HEK293 (cell line): ENCODE results near the gene ALG1.

Source experiments
- ZBTB21 ChIP-seq: fragments of 450-650 bp; formaldehyde crosslinking; IDR thresholded peaks from 2 replicates; pipeline ENCODE4 v1.5.1; 2017; ENCODE audit warnings: missing biosample characterization, missing genetic modification characterization
- ZNF133 ChIP-seq: fragments of 450-650 bp; formaldehyde crosslinking; IDR thresholded peaks from 2 replicates; pipeline ENCODE4 v1.5.1; 2016; ENCODE audit warnings: missing biosample characterization, missing genetic modification characterization
- ZNF274 ChIP-seq, 2 experiments: fragments of 200-500 bp in 1 of 2; fragments of 450-650 bp in 1 of 2; sonication (Bioruptor generic) in 1 of 2; formaldehyde crosslinking in 1 of 2; IDR thresholded peaks; 2 replicates each; pipeline versions ENCODE4 v1.5.1 to v1.6.1; 2014 to 2016; ENCODE audit warnings: borderline replicate concordance in 1 of 2, inconsistent platforms in 1 of 2, low read length in 1 of 2, missing biosample characterization in 1 of 2, missing genetic modification characterization in 1 of 2
- ZNF501 ChIP-seq: fragments of 450-650 bp; formaldehyde crosslinking; IDR thresholded peaks from 2 replicates; pipeline ENCODE4 v1.5.1; 2016; ENCODE audit warnings: missing biosample characterization, missing genetic modification characterization
- ZNF670 ChIP-seq: fragments of 450-650 bp; formaldehyde crosslinking; IDR thresholded peaks from 2 replicates; pipeline ENCODE4 v1.5.1; 2016; ENCODE audit warnings: missing biosample characterization, missing genetic modification characterization, low read depth
- ZNF76 ChIP-seq: fragments of 450-650 bp; formaldehyde crosslinking; IDR thresholded peaks from 2 replicates; pipeline ENCODE4; 2016; ENCODE audit warnings: low read depth, missing biosample characterization, missing genetic modification characterization, borderline replicate concordance
- TF ChIP-seq, protein P1 (sequence below): fragments of 450-650 bp; formaldehyde crosslinking; conservative IDR thresholded peaks from 2 replicates; pipeline ENCODE4 v1.5.1; 2016; ENCODE audit warnings: low read depth, missing biosample characterization, missing genetic modification characterization
- TF ChIP-seq, protein P2 (sequence below): fragments of 450-650 bp; formaldehyde crosslinking; IDR thresholded peaks from 2 replicates; pipeline ENCODE4 v1.5.1; 2016; ENCODE audit warnings: missing biosample characterization, missing genetic modification characterization, low read depth
- TF ChIP-seq, protein P3 (sequence below): fragments of 450-650 bp; formaldehyde crosslinking; IDR thresholded peaks from 2 replicates; pipeline ENCODE4 v1.5.1; 2016; ENCODE audit warnings: missing biosample characterization, missing genetic modification characterization
- TF ChIP-seq, protein P4 (sequence below): fragments of 450-650 bp; formaldehyde crosslinking; IDR thresholded peaks from 2 replicates; pipeline ENCODE4 v1.5.1; 2016; ENCODE audit warnings: missing biosample characterization, missing genetic modification characterization

DNA sequence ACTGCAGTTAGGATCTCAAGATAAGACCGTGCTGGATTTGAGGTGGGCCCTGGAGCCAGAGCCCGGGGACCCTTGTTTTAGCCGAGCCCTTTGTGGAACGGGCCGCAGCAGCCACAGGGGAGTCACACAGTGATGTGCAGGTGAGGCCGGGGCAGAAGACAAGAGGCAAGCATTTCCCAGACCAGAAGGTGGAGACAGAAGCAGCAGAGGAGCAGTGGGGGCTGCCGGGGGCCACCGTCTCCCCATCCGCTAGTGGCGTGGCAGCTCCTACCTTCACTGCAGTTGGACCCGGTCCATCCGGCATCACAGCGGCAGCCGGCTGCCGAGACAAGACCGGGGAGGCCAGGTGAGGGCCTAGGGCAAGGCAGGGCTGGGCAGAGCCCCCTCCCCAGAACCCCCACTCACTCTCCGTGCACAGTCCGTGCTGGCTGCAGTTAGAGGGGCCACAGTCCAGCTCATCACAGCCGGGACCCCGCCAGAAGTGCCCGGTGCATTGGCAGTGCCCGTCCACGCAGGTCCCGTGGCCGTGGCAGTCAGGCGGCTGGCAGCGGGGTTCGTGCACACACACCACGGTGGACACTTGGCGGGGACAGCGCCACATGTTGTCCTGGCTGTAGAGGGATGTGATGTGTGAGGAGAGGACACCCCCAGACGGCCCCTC is 43.9 kb upstream of the ALG1 start:
- TF ChIP-seq ZBTB21 (tag by site-specific recombination) (no peak), ZNF501 (tag by site-specific recombination) (no peak), ZNF133 (tag by site-specific recombination) (no peak), ZNF670 (tag by site-specific recombination) (no peak), ZNF76 (tag by site-specific recombination) (no peak), ZNF274 (IDR thresholded peaks at IDR 0.05; ENCODE audit: low read length) (no peak), ZNF274 (tag by site-specific recombination; IDR thresholded peaks at IDR 0.05; ENCODE audit: borderline replicate concordance) (no peak)
- TF ChIP-seq, protein P1, sequence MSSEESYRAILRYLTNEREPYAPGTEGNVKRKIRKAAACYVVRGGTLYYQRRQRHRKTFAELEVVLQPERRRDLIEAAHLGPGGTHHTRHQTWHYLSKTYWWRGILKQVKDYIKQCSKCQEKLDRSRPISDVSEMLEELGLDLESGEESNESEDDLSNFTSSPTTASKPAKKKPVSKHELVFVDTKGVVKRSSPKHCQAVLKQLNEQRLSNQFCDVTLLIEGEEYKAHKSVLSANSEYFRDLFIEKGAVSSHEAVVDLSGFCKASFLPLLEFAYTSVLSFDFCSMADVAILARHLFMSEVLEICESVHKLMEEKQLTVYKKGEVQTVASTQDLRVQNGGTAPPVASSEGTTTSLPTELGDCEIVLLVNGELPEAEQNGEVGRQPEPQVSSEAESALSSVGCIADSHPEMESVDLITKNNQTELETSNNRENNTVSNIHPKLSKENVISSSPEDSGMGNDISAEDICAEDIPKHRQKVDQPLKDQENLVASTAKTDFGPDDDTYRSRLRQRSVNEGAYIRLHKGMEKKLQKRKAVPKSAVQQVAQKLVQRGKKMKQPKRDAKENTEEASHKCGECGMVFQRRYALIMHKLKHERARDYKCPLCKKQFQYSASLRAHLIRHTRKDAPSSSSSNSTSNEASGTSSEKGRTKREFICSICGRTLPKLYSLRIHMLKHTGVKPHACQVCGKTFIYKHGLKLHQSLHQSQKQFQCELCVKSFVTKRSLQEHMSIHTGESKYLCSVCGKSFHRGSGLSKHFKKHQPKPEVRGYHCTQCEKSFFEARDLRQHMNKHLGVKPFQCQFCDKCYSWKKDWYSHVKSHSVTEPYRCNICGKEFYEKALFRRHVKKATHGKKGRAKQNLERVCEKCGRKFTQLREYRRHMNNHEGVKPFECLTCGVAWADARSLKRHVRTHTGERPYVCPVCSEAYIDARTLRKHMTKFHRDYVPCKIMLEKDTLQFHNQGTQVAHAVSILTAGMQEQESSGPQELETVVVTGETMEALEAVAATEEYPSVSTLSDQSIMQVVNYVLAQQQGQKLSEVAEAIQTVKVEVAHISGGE: no peak
- TF ChIP-seq, protein P2, sequence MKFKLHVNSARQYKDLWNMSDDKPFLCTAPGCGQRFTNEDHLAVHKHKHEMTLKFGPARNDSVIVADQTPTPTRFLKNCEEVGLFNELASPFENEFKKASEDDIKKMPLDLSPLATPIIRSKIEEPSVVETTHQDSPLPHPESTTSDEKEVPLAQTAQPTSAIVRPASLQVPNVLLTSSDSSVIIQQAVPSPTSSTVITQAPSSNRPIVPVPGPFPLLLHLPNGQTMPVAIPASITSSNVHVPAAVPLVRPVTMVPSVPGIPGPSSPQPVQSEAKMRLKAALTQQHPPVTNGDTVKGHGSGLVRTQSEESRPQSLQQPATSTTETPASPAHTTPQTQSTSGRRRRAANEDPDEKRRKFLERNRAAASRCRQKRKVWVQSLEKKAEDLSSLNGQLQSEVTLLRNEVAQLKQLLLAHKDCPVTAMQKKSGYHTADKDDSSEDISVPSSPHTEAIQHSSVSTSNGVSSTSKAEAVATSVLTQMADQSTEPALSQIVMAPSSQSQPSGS (tag by site-specific recombination): no peak
- TF ChIP-seq, protein P3, sequence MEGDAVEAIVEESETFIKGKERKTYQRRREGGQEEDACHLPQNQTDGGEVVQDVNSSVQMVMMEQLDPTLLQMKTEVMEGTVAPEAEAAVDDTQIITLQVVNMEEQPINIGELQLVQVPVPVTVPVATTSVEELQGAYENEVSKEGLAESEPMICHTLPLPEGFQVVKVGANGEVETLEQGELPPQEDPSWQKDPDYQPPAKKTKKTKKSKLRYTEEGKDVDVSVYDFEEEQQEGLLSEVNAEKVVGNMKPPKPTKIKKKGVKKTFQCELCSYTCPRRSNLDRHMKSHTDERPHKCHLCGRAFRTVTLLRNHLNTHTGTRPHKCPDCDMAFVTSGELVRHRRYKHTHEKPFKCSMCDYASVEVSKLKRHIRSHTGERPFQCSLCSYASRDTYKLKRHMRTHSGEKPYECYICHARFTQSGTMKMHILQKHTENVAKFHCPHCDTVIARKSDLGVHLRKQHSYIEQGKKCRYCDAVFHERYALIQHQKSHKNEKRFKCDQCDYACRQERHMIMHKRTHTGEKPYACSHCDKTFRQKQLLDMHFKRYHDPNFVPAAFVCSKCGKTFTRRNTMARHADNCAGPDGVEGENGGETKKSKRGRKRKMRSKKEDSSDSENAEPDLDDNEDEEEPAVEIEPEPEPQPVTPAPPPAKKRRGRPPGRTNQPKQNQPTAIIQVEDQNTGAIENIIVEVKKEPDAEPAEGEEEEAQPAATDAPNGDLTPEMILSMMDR (tag by site-specific recombination): no peak
- TF ChIP-seq, protein P4, sequence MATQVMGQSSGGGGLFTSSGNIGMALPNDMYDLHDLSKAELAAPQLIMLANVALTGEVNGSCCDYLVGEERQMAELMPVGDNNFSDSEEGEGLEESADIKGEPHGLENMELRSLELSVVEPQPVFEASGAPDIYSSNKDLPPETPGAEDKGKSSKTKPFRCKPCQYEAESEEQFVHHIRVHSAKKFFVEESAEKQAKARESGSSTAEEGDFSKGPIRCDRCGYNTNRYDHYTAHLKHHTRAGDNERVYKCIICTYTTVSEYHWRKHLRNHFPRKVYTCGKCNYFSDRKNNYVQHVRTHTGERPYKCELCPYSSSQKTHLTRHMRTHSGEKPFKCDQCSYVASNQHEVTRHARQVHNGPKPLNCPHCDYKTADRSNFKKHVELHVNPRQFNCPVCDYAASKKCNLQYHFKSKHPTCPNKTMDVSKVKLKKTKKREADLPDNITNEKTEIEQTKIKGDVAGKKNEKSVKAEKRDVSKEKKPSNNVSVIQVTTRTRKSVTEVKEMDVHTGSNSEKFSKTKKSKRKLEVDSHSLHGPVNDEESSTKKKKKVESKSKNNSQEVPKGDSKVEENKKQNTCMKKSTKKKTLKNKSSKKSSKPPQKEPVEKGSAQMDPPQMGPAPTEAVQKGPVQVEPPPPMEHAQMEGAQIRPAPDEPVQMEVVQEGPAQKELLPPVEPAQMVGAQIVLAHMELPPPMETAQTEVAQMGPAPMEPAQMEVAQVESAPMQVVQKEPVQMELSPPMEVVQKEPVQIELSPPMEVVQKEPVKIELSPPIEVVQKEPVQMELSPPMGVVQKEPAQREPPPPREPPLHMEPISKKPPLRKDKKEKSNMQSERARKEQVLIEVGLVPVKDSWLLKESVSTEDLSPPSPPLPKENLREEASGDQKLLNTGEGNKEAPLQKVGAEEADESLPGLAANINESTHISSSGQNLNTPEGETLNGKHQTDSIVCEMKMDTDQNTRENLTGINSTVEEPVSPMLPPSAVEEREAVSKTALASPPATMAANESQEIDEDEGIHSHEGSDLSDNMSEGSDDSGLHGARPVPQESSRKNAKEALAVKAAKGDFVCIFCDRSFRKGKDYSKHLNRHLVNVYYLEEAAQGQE: no peak
